ENCODE data around the gene UBE2D3. TPM values are rescaled to one million over a fixed set of nuclear protein-coding genes. Genes with fewer than 3 reads are reported as not detected.
"Not testable (repeated sequence)": the region's sequence is repeated elsewhere in the genome, so short reads cannot be mapped to it uniquely, and the experiment has no call there.

UBE2D3 gene
- total RNA-seq (2014; rRNA removed; shearing (Covaris generic)), result 564 and 701 TPM in 2 replicates
- polyA plus RNA-seq (2015; cell fraction: cytosol; rRNA removed), result 437 and 465 TPM in 2 replicates
- 364 and 365 TPM in 2 replicates for polyA plus RNA-seq (2015; cell fraction: nucleus; rRNA removed)

GRCh38 chr4:102826890-102827673, at the start of gene UBE2D3:
TSS of gene UBE2D3 (minus strand) at chr4:102827551. CDS start at chr4:102826508, 1,043 bp downstream.
- DNase-seq (ENCODE audit: low read depth), result peak; percentile 92

- DNase-seq (ENCODE audit: low read depth), result no peak
Measured at GRCh38 chr4:102871772-102872171, 44.4 kb upstream of the UBE2D3 start.

- no peak for DNase-seq (ENCODE audit: low read depth)
Measured at GRCh38 chr4:102869569-102870197, 42.3 kb upstream of the UBE2D3 start.

- peak; percentile 92 for DNase-seq (ENCODE audit: low read depth)
Measured at GRCh38 chr4:102868781-102869568, 41.6 kb upstream of the UBE2D3 start, which contains the start of gene CISD2. TSS of gene CISD2 (plus strand) at chr4:102868992. CDS start at chr4:102869085, 93 bp downstream.

GRCh38 chr4:102868153-102868780, 40.9 kb upstream of the UBE2D3 start:
- no peak for DNase-seq (ENCODE audit: low read depth)

- no peak for DNase-seq (ENCODE audit: low read depth)
Measured at GRCh38 chr4:102867278-102868152, 40.2 kb upstream of the UBE2D3 start.

- not testable (repeated sequence) for DNase-seq (ENCODE audit: low read depth)
Measured at GRCh38 chr4:102865327-102865726, 38.0 kb upstream of the UBE2D3 start.

GRCh38 chr4:102862747-102863146, 35.4 kb upstream of the UBE2D3 start:
- no peak for DNase-seq (ENCODE audit: low read depth)

- DNase-seq (ENCODE audit: low read depth), result no peak
Measured at GRCh38 chr4:102862016-102862415, 34.7 kb upstream of the UBE2D3 start.

- DNase-seq (ENCODE audit: low read depth), result no peak
Measured at GRCh38 chr4:102860611-102861324, 33.4 kb upstream of the UBE2D3 start.

GRCh38 chr4:102858828-102859464, 31.6 kb upstream of the UBE2D3 start:
- DNase-seq (ENCODE audit: low read depth), result no peak

- DNase-seq (ENCODE audit: low read depth), result no peak
Measured at GRCh38 chr4:102850370-102850769, 23.0 kb upstream of the UBE2D3 start.

GRCh38 chr4:102849579-102850104, 22.3 kb upstream of the UBE2D3 start:
- no peak for DNase-seq (ENCODE audit: low read depth)

- no peak for DNase-seq (ENCODE audit: low read depth)
Measured at GRCh38 chr4:102847687-102848086, 20.3 kb upstream of the UBE2D3 start.

GRCh38 chr4:102843938-102844337, 16.6 kb upstream of the UBE2D3 start:
- no peak for DNase-seq (ENCODE audit: low read depth)

GRCh38 chr4:102843273-102843672, 15.9 kb upstream of the UBE2D3 start:
- DNase-seq (ENCODE audit: low read depth), result no peak

- DNase-seq (ENCODE audit: low read depth), result no peak
Measured at GRCh38 chr4:102842367-102842766, 15.0 kb upstream of the UBE2D3 start.

GRCh38 chr4:102836596-102836995, 9.2 kb upstream of the UBE2D3 start:
- no peak for DNase-seq (ENCODE audit: low read depth)

- no peak for DNase-seq (ENCODE audit: low read depth)
Measured at GRCh38 chr4:102832667-102833066, 5.3 kb upstream of the UBE2D3 start.

Measured in HT1080 (cell line).